Measurements from ENCODE around the gene CALM3. TPM values are rescaled to one million over a fixed set of nuclear protein-coding genes. Genes with fewer than 3 reads are reported as not detected.
A peak's percentile ranks its signal among the peaks of the same experiment; 100 is the strongest.

CALM3 gene
- total RNA-seq, 1 experiment from 2014 or later = 343 TPM

DNA sequence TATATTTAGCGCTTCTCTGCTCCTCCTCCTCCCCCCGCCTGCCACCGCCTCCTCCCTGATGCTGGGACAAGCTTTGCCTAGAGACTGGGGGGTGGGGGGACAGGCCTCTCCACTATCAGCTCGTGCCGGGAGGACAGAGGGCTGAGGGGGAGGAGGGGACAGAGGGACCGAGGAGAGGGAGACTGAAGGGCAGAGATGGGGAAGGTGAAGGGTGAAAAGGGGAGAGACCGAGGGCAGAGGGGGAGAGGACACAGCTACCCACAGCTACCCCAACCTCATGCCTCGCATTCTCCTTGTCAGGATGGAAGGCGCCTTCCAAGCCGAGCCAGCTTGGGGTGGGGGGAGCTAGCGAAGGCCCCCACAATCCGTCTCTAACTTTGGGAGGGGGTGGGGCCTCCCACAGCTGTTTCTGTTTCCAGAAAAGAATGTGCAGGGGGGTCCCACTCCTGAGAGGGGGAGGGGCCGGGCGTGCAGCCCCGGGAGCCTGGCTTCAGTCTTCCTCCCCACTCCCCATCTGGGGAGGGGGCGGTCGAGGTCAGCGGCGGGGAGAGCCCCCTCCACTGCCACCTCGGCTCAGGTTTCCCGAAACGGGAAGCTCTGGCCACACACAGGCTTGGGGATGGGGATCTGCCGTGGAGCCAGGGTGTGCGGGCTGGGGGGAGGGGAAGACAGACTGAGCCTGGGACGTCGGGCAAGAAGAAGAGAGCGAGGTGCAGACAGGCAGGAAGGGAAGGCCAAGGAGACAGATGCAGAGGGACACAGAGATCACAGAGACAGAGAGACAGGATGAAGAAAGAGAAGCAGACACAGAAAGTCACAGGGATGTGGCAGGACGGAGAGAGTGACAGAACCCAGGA is 58.2 kb downstream of the CALM3 start:
- peak overlapping the region; percentile 48 to 83 for H3K4me3 Mint-ChIP-seq
- Histone ChIP-seq H3K18ac (ENCODE audit: insufficient read length, low read depth, low read length) (no peak overlapping the region), H3K9me3 (ENCODE audit: control insufficient read depth, low read depth, low read length) (no peaks in the 10 kb centered on the region), H3K23me2 (ENCODE audit: insufficient read length, low read depth, low read length, poor library complexity, severe bottlenecking) (peaks cover 15% of the 10 kb centered on the region), H3K4ac (ENCODE audit: low read depth, low read length) (no peak overlapping the region), H2AK5ac (ENCODE audit: insufficient read length, low read length) (no peak overlapping the region), H2BK20ac (ENCODE audit: low read depth, low read length, poor library complexity, severe bottlenecking) (no peak overlapping the region), H2AFZ (ENCODE audit: low read length) (no peak overlapping the region), H4K5ac (ENCODE audit: insufficient read length, low read depth, low read length) (no peak overlapping the region), H3K79me2 (ENCODE audit: insufficient read depth, low read length) (no peaks in the 10 kb centered on the region), H3K4me1 (ENCODE audit: insufficient read depth, low read length) (0 out of 2 replicates have a peak, but pooled peaks cover 2% of the 10 kb centered on the region), H4K8ac (replicated peaks; ENCODE audit: insufficient read length, low read depth, low read length) (no peak overlapping the region), H2BK120ac (ENCODE audit: low read depth, low read length, poor library complexity, severe bottlenecking) (no peak overlapping the region), H3T11ph (ENCODE audit: low read length) (no peak overlapping the region), H2BK5ac (ENCODE audit: insufficient read length, low read length) (no peak overlapping the region), H2BK12ac (ENCODE audit: insufficient read length, low read depth, low read length) (no peak overlapping the region), H2BK15ac (ENCODE audit: low read depth, low read length) (no peak overlapping the region), H3K79me1 (ENCODE audit: insufficient read depth, low read depth, low read length, poor library complexity, severe bottlenecking) (no peaks in the 10 kb centered on the region), H3K27ac (ENCODE audit: insufficient read length, low read depth, low read length) (no peak overlapping the region), H3K56ac (ENCODE audit: insufficient read length, low read depth, low read length) (no peak overlapping the region), H3K4me2 (ENCODE audit: insufficient read depth, insufficient read length, low read length) (peak overlapping the region; percentile 93), H3K27me3 (ENCODE audit: insufficient read depth, low read length) (no peaks in the 10 kb centered on the region; the same call in 1 of the 2 replicates), H3K9ac (ENCODE audit: extremely low read depth, insufficient read length, low read length) (no peak overlapping the region), H4K20me1 (ENCODE audit: control insufficient read depth, insufficient read depth, insufficient read length) (no peaks in the 10 kb centered on the region), H4K91ac (ENCODE audit: insufficient read length, low read depth, low read length) (no peak overlapping the region), H3K23ac (ENCODE audit: insufficient read length, low read depth, low read length) (no peak overlapping the region), H3K14ac (ENCODE audit: insufficient read depth, low read length) (no peak overlapping the region)
- no peaks in the 10 kb centered on the region; a peak in 1 of 5 replicates for H3K9me3 Mint-ChIP-seq
- no CpG with 5 or more reads among the region's 28 CpGs for WGBS (ENCODE audit: extremely low coverage, insufficient read length, low lambda C conversion rate)
- peaks cover 45% of the 10 kb centered on the region for H3K27me3 Mint-ChIP-seq (ENCODE audit: low read depth)
- DNase-seq = peak; percentile 66
- TF ChIP-seq, protein P1, sequence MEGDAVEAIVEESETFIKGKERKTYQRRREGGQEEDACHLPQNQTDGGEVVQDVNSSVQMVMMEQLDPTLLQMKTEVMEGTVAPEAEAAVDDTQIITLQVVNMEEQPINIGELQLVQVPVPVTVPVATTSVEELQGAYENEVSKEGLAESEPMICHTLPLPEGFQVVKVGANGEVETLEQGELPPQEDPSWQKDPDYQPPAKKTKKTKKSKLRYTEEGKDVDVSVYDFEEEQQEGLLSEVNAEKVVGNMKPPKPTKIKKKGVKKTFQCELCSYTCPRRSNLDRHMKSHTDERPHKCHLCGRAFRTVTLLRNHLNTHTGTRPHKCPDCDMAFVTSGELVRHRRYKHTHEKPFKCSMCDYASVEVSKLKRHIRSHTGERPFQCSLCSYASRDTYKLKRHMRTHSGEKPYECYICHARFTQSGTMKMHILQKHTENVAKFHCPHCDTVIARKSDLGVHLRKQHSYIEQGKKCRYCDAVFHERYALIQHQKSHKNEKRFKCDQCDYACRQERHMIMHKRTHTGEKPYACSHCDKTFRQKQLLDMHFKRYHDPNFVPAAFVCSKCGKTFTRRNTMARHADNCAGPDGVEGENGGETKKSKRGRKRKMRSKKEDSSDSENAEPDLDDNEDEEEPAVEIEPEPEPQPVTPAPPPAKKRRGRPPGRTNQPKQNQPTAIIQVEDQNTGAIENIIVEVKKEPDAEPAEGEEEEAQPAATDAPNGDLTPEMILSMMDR (conservative IDR thresholded peaks at IDR 0.05) = no peak
- H3K4me1 Mint-ChIP-seq = peaks cover 26 to 30% of the 10 kb centered on the region in 2 experiments
- peak overlapping the region in 1 of 3 experiments; percentile 11; a peak in 2 of 7 replicates for H3K27ac Mint-ChIP-seq
- H3K36me3 Mint-ChIP-seq (ENCODE audit: insufficient read depth in 1 of 3, low read depth in 3 of 3) = no peaks in the 10 kb centered on the region

Data from H9 (cell line).